H7 (cell line): ENCODE measurements around the gene DHRS2. TPM values are rescaled to one million over a fixed set of nuclear protein-coding genes. Genes with fewer than 3 reads are reported as not detected.
"Not testable (repeated sequence)": the region's sequence is repeated elsewhere in the genome, so short reads cannot be mapped to it uniquely, and the experiment has no call there.

Source experiments
- DNase-seq: peaks from one replicate; pipeline ENCODE4 v3.0.0; 2012
- H3K27me3 ChIP-seq: 2 replicates; pipeline ENCODE4 v1.6.0; 2011; ENCODE audit warnings: mild to moderate bottlenecking, low read length; ENCODE audit not compliant: control insufficient read depth, insufficient read depth
- H3K36me3 ChIP-seq: replicated peaks from 2 replicates; pipeline ENCODE4 v1.5.1; 2011; ENCODE audit warnings: low read length; ENCODE audit not compliant: control insufficient read depth, insufficient read depth
- H3K4me3 ChIP-seq: 2 replicates; pipeline ENCODE4 v1.5.1; 2011; ENCODE audit warnings: low read depth, mild to moderate bottlenecking, control low read depth, low read length, moderate library complexity; ENCODE audit not compliant: insufficient read depth
- total RNA-seq: library from RNA; depleted of rRNA; stranded (reverse); fragments of >200 nt; shearing (Covaris generic); gene quantifications from 2 replicates; pipeline ENCODE4 v1.2.3, GENCODE V29; 2014

DHRS2 gene
- total RNA-seq, 1 experiment from 2014 or later: 1.1 TPM

- no peak for DNase-seq
- H3K27me3 ChIP-seq: no peaks in the 10 kb centered on the region; the same call in 1 of the 2 replicates
- H3K36me3 ChIP-seq: no peaks in the 10 kb centered on the region
These were observed 27.5 kb downstream of the DHRS2 start for GRCh38 chr14:23663711-23664110.

GRCh38 chr14:23664207-23664885 lies 28.2 kb downstream of the DHRS2 start:
- DNase-seq: no peak
- Histone ChIP-seq H3K36me3 (no peaks in the 10 kb centered on the region), H3K4me3 (no peak overlapping the region), H3K27me3 (no peaks in the 10 kb centered on the region; the same call in 1 of the 2 replicates)

More at GRCh38 chr14:23663711-23664110, 27.5 kb downstream of the DHRS2 start:
- no peak overlapping the region for H3K4me3 ChIP-seq

- no peak for DNase-seq
- no peaks in the 10 kb centered on the region; the same call in 1 of the 2 replicates for H3K27me3 ChIP-seq
- H3K4me3 ChIP-seq: no peak overlapping the region
- H3K36me3 ChIP-seq: no peaks in the 10 kb centered on the region
These were observed 29.3 kb downstream of the DHRS2 start for GRCh38 chr14:23665302-23666016.

- no peak for DNase-seq
- H3K4me3 ChIP-seq: no peak overlapping the region
- no peaks in the 10 kb centered on the region; the same call in 1 of the 2 replicates for H3K27me3 ChIP-seq
- no peaks in the 10 kb centered on the region for H3K36me3 ChIP-seq
These were observed 31.0 kb downstream of the DHRS2 start for GRCh38 chr14:23667134-23667533.

GRCh38 chr14:23669441-23669840 lies 33.3 kb downstream of the DHRS2 start:
- H3K36me3 ChIP-seq: no peaks in the 10 kb centered on the region

GRCh38 chr14:23670481-23670880 lies 34.3 kb downstream of the DHRS2 start:
- Histone ChIP-seq H3K4me3 (no peak overlapping the region), H3K27me3 (no peaks in the 10 kb centered on the region), H3K36me3 (no peaks in the 10 kb centered on the region)
- no peak for DNase-seq

More at GRCh38 chr14:23669441-23669840, 33.3 kb downstream of the DHRS2 start:
- Histone ChIP-seq H3K4me3 (no peak overlapping the region), H3K27me3 (no peaks in the 10 kb centered on the region; the same call in 1 of the 2 replicates)
- no peak for DNase-seq

GRCh38 chr14:23672200-23672599 lies 36.0 kb downstream of the DHRS2 start:
- H3K36me3 ChIP-seq: no peaks in the 10 kb centered on the region
- no peak overlapping the region for H3K4me3 ChIP-seq
- DNase-seq: no peak

GRCh38 chr14:23675337-23675736 lies 39.2 kb downstream of the DHRS2 start:
- H3K36me3 ChIP-seq: no peaks in the 10 kb centered on the region
- no peaks in the 10 kb centered on the region for H3K27me3 ChIP-seq
- H3K4me3 ChIP-seq: no peak overlapping the region
- no peak for DNase-seq

More at GRCh38 chr14:23672200-23672599, 36.0 kb downstream of the DHRS2 start:
- H3K27me3 ChIP-seq: no peaks in the 10 kb centered on the region

GRCh38 chr14:23675906-23676305 lies 39.7 kb downstream of the DHRS2 start:
- no peak overlapping the region for H3K4me3 ChIP-seq
- no peaks in the 10 kb centered on the region for H3K27me3 ChIP-seq
- no peak for DNase-seq
- no peaks in the 10 kb centered on the region for H3K36me3 ChIP-seq

- H3K27me3 ChIP-seq: no peaks in the 10 kb centered on the region
- no peak overlapping the region for H3K4me3 ChIP-seq
- DNase-seq: no peak
- H3K36me3 ChIP-seq: no peaks in the 10 kb centered on the region
These were observed 45.2 kb downstream of the DHRS2 start for GRCh38 chr14:23681337-23681736.

- H3K4me3 ChIP-seq, DNase-seq, H3K36me3 ChIP-seq, H3K27me3 ChIP-seq: not testable (repeated sequence)
These were observed 53.7 kb downstream of the DHRS2 start for GRCh38 chr14:23689709-23690514.

GRCh38 chr14:23692416-23692815 lies 56.3 kb downstream of the DHRS2 start:
- H3K27me3 ChIP-seq: no peaks in the 10 kb centered on the region
- H3K4me3 ChIP-seq: no peak overlapping the region
- no peaks in the 10 kb centered on the region for H3K36me3 ChIP-seq
- no peak for DNase-seq

GRCh38 chr14:23693252-23693775 lies 57.1 kb downstream of the DHRS2 start:
- no peaks in the 10 kb centered on the region for H3K27me3 ChIP-seq
- H3K4me3 ChIP-seq: no peak overlapping the region
- DNase-seq: no peak
- no peaks in the 10 kb centered on the region for H3K36me3 ChIP-seq
